LHCN-M2 (cell line): Measurements from ENCODE around the gene ENOX1. TPM values are rescaled to one million over a fixed set of nuclear protein-coding genes. Genes with fewer than 3 reads are reported as not detected.

Source experiments
- DNase-seq: peaks from one replicate; pipeline ENCODE4 v3.0.0-alpha.2; 2012; ENCODE audit warnings: low read depth
- total RNA-seq: library from RNA; depleted of rRNA; stranded (reverse); fragments of >200 nt; gene quantifications from 2 replicates; pipeline ENCODE4 v1.2.3, GENCODE V29; 2014

The ENOX1 gene
- total RNA-seq, 1 experiment from 2014 or later: 7.7 TPM

GRCh38 chr13:43744261-43745031 lies 42.3 kb downstream of the ENOX1 start:
- DNase-seq: no peak

DNA sequence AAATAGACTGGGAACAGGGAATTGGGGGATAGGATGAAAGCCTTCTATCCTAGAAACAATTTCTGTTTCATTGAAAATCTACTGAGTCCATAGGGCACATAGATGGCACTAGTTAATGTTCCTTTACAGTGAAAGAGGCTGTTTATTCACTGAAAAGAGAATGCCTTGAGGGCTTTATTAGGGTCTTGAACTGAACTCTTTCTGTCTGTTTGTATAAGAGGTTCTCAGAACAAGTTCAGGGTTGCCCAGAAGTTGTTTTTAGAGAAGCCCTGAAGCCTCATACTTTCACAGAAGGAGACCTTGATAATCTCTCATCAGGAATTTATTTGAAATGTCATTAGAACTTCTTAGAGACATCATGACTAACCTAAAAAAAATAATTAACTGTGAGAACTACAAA lies 43.9 kb downstream of the ENOX1 start:
- DNase-seq: no peak

DNA sequence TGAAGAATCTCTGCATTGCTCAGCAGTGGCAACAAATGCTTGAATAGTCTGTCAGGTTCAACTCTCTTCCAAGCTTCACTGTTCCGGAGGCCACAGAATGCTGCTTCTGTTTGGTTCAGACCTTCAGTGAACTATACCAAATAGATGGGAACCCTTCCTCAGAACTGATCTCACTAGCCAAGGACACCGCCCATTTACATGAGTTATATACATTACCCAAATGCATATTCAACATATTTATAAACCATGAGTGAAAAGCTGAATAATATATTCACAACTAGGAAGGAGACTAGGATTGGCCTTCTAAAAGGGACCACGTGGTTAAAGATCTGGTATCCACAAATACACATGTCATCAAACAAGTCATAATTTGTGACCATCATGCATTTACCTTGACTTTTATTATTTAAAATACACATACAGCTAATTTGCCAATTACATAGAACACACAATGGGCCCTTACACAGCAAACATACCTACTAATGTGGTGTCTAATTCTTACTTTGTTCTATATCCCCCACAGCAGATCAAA lies 49.3 kb downstream of the ENOX1 start:
- DNase-seq: no peak

DNA sequence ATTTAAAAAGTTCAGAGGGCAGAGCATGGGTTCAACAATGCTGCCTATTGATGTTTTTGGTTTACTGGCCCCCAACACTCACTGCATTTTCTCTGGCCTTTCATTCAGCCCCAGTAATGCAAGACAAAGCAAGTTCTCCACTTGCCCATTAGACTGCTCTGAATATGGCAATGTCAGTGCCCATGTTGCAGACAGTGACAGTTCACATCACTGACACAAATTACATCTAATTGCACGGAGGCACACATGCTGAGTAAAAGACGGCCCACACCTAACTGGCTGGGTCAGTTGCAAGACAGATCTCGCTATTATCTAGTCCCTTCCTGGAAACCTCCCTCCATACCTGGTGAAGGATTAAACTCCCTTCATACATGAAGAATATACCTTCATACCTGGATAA lies 54.0 kb downstream of the ENOX1 start:
- DNase-seq: no peak

GRCh38 chr13:43731296-43731695 lies 55.5 kb downstream of the ENOX1 start:
- peak; percentile 40 for DNase-seq

DNA sequence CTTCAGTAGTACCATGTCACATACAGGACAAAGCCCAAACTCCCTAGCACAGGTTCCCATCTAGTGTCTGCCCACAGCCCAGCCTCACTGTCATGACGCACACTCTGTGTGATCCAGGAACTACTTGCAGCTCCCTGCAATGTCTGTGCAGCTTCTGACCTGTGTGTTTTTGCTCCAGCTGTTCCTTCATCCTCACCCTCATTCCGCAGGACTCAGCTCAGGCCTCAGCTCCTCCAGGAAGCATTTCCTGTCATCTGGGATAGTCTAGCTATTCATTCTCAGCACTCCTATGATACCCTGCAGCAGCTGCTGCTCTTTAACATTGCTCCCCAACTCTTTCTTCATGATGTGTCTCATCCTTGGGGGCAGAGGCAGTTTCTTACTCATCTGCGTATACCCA lies 56.1 kb downstream of the ENOX1 start:
- DNase-seq: peak; percentile 100

DNA sequence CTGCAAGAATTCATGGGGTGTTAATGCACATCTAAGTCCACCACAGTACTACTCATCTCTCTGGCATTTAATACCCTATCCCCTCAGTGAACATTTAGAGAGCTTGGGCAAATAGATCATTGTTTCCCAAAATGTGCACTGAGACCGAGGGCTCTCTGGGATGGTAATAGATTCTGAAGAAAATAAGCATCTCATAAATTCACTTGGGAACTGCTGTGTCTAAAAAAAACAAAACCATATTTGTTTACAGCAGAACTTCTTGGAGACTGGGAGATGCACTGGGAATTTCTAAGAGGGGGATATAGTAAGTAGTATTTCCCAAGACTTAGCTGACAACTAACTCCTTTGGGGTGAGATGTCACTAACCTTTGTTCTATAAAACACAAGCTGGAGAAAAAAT lies 58.4 kb downstream of the ENOX1 start:
- DNase-seq: peak; percentile 49

GRCh38 chr13:43727856-43728255 lies 58.9 kb downstream of the ENOX1 start:
- no peak for DNase-seq

GRCh38 chr13:43725460-43725859 lies 61.3 kb downstream of the ENOX1 start:
- DNase-seq: peak; percentile 45

DNA sequence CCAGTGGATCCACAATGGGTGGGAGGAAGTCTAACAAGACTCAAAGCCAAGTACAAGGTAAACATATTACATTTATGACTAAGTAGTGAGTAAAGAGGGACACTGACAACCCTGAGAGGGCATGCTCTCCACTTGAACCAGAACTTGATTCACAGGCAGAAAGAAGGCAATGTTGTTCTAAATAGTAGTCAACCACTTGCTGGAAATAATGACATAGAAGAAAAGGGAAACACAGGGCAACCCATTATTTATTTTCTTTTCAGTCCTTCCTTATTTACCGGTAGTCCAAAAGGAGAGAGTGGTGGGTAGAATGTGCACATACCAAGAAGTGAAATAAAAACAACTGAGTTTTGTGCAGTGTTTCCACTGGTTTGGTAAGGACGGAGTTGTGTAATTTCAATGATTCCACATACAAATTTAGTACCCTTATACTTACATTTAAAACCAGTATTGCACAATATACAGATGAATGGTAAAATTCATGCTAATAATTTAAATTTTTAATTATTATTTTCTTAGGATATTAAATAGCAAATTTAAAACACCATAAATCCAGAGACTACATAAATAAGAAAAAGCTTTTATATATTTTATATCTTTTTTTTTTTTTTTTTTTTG lies 65.9 kb downstream of the ENOX1 start:
- DNase-seq: peak; percentile 61

GRCh38 chr13:43698758-43699157 lies 88.0 kb downstream of the ENOX1 start:
- peak; percentile 71 for DNase-seq

- DNase-seq: peak; percentile 18
Observed at GRCh38 chr13:43698009-43698408, 88.8 kb downstream of the ENOX1 start.

DNA sequence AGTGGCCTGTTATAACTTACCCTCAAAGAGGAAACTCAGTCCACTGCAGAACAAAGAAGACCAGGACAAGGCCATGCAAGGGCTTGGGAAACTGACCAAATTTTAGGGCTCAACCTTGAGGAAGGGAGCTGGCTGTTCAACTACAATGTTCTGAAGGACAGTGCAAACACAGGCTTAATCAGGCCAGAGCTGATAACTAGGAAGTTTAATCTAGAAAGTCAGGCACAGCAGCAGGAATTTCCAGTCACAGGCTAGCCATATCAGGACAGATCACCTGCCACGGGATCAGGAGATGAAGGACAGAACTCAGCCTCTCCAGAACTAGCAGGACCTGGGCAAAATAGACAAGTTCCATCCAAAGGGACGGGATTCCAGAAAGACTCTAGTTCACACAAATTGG lies 89.4 kb downstream of the ENOX1 start:
- DNase-seq: no peak

DNA sequence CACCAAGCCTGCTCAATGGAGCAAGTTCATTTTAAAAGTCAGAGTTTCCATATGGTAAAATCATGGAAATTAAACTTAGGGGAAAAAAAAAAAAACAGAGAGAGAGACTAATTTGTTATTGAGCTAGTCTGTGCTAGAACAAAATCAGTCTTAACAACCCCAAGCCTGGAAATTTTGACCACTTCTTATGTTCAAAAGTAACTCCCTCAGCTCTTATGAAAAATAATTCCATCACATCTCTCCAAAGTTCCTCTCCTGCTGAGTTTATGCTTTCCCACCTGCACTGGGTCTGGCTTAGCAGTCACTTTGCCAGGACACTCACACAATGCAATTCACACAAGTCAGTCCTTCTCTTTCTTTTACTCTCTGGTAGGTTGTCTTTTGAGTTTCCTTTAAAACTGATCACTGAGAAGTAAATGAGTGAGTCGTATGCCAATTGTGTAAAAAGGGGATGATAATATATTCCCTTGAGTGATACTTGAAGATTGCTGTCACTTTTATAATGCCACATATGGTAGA lies 92.6 kb downstream of the ENOX1 start:
- no peak for DNase-seq

- no peak for DNase-seq
Observed at GRCh38 chr13:43693639-43694038, 93.1 kb downstream of the ENOX1 start.

DNA sequence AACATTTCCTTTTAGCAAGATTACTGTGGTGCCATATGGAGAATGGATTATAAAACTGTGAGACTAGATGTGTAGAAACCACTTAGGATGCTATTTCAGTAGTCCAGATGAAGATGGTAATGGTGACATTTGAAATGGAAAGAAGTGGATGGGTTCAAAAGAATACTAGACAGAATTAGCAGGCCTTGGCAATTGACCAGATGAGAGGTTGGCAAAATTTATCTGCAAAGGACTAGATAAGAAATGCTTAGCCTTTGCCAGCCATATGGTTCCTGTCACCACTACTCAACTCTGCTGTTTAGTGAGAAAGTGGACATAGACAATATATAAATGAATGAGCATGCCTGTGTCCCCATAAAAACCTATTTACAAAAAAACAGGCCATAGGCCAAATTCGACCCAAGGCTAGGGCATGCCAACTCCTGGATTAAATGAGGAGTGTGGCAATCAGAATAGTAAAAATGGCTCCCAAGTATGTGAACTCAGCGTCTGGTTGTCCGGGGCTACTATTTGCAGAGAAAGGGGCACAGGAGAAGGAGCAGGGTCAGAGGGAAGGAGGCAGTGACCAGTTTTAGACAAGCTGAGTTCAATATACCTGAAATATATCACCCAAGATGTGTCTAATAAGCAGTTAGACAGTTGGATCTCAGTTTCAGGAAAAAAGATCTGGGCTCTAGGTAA lies 98.4 kb downstream of the ENOX1 start:
- DNase-seq: no peak

DNA sequence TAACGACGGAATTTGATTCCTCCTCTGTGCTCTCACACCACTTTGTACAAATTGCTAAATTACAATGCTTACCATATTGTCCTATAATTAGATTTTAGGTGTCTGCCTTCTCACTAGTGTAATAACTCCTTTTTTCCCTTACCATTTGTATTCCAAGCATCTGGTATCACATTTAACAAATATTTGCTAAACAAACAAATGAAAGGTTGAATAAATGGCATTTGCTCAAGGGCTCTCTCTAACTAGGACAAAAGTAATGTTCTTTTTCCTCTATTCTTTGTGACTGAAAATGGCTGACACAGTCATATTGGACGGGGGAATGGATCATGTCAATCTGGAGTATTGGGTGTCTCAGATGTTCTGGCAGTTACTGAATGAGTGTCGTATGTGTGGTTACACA lies 99.7 kb downstream of the ENOX1 start:
- no peak for DNase-seq

GRCh38 chr13:43686557-43686956 lies 100.2 kb downstream of the ENOX1 start:
- peak; percentile 89 for DNase-seq

- DNase-seq: no peak
Observed at GRCh38 chr13:43684963-43685725, 101.6 kb downstream of the ENOX1 start.

GRCh38 chr13:43682701-43683100 lies 104.1 kb downstream of the ENOX1 start:
- no peak for DNase-seq

GRCh38 chr13:43676320-43676719 lies 110.5 kb downstream of the ENOX1 start:
- DNase-seq: no peak

- DNase-seq: no peak
Observed at GRCh38 chr13:43675577-43675976, 111.2 kb downstream of the ENOX1 start.
